ENCODE measurements around the gene PACS2. TPM values are rescaled to one million over a fixed set of nuclear protein-coding genes. Genes with fewer than 3 reads are reported as not detected.

Gene PACS2
- total and polyA plus RNA-seq, 2 of the 4 experiments (the other 2 are of a cell fraction): 15.6 to 32.2 TPM

DNA sequence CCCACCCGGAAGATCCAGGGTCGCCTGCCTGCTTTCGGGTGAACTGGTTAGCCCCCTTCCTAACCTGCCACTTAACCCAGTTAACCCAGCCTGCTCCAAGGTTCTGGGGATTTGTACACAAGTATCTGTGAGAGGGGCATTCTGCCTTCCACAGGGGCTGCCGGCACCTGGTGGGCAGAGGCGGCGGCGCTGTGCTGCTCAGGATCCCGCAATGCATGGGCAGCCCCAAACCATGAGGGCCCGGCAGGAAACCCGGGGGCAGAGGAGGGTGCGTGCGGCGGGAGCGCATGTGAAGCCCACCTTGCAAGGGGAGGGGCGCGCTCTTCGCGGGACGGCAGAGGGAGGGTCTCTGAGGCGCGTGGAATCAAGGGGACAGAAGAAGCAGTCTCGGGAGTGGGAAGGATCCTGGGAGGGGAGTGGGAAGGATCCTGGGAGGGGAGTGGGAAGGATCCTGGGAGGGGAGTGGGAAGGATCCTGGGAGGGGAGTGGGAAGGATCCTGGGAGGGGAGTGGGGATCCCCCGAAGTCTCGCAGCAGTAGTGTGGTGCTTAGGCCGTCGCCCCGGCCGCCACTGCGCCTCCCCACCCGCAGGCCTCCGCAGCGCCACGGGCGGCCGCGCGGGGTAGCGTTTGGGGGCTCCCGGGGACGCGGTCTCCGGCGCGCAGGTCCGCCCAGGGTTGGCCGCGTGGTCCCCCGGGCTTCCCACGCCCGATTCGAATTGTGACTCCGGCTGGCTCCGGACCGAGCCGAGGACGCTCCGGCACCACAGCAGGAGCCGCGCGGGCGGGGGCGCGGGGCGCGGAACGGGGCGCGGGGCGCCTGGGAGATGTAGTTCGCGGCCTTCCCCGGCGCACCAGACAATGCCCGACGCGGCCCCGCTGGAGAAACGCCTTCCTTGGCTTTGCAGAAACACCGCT lies 100.2 kb downstream of the PACS2 start:
- intact Hi-C loops (cut with micrococcal nuclease) (no loop called here), dilution Hi-C loops (cut with HindIII; ENCODE audit: low sequenced_read_pairs, unreplicated experiment) (no loop called here), in situ Hi-C loops (cut with MboI; ENCODE audit: low sequenced_read_pairs) (no loop called here)
- Histone ChIP-seq H3K4me1 (ENCODE audit: control insufficient read depth, insufficient read depth, low read length) (peaks cover 12% of the 10 kb centered on the region), H4K91ac (ENCODE audit: insufficient read depth, low read depth, low read length) (no peak overlapping the region), H3K18ac (ENCODE audit: low read depth, low read length) (no peak overlapping the region), H3K56ac (ENCODE audit: extremely low read depth, insufficient read depth, low read length) (no peak overlapping the region), H2AFZ (replicated peaks; ENCODE audit: low read length, poor library complexity) (peak overlapping the region; percentile 93), H3K9me3 (ENCODE audit: control insufficient read depth, insufficient read depth, low read length) (no peaks in the 10 kb centered on the region), H2BK15ac (ENCODE audit: low read depth, low read length) (no peak overlapping the region), H3K4ac (ENCODE audit: low read depth, low read length) (peak overlapping the region; percentile 16; the same call in 1 of the 2 replicates), H3K9me1 (ENCODE audit: insufficient read depth, low read length) (peaks cover 8% of the 10 kb centered on the region; the same call in 1 of the 2 replicates), H2BK20ac (ENCODE audit: low read depth, low read length) (no peak overlapping the region), H2BK5ac (ENCODE audit: low read depth, low read length, poor library complexity, severe bottlenecking) (no peak overlapping the region), H3K23ac (ENCODE audit: low read depth, low read length) (no peak overlapping the region), H3K27ac (ENCODE audit: insufficient read depth, low read length) (no peak overlapping the region), H3K9ac (ENCODE audit: low read depth, low read length) (peak overlapping the region; percentile 46), H3K14ac (replicated peaks; ENCODE audit: low read depth, low read length) (peak overlapping the region; percentile 55; the same call in 1 of the 2 replicates), H4K20me1 (ENCODE audit: insufficient read depth, low read length) (no peaks in the 10 kb centered on the region; the same call in 1 of the 2 replicates), H3K4me3 (ENCODE audit: insufficient read depth, low read depth, low read length) (peak overlapping the region; percentile 61), H4K8ac (ENCODE audit: low read depth in 2 of 2, low read length in 2 of 2) (peak overlapping the region; percentile 55 to 81), H3K79me1 (ENCODE audit: low read depth in 1 of 2, low read length in 2 of 2) (peaks cover 4 to 13% of the 10 kb centered on the region in 2 experiments; a peak in 3 of 4 replicates), H3K36me3 (ENCODE audit: control insufficient read depth, insufficient read depth, low read length) (no peaks in the 10 kb centered on the region), H2BK120ac (ENCODE audit: low read depth, low read length) (no peak overlapping the region), H3K27me3 (ENCODE audit: control insufficient read depth, insufficient read depth, low read length) (no peaks in the 10 kb centered on the region), H3K4me2 (ENCODE audit: low read depth, low read length) (peak overlapping the region; percentile 69), H4K5ac (ENCODE audit: low read depth, low read length) (peak overlapping the region; percentile 18; the same call in 1 of the 2 replicates), H2AK5ac (ENCODE audit: low read depth, low read length) (no peak overlapping the region), H2AK9ac (replicated peaks; ENCODE audit: low read depth, low read length, poor library complexity) (peak overlapping the region; percentile 70)
- POLR2A ChIA-PET (ENCODE audit: unreplicated experiment): no interaction called here
- ATAC-seq (ENCODE audit: low read depth) (peak; percentile 74), DNase-seq (peak; percentile 52)
- TF ChIP-seq MAFK (IDR thresholded peaks at IDR 0.05; ENCODE audit: low read depth, low read length) (no peak), FOS (IDR thresholded peaks at IDR 0.05; ENCODE audit: low read depth, low read length) (no peak), RAD21 (IDR thresholded peaks at IDR 0.05; ENCODE audit: low read length) (peak; percentile 25; the same call in 1 of the 2 replicates), MXI1 (IDR thresholded peaks at IDR 0.05; ENCODE audit: borderline replicate concordance, low read depth, low read length) (peak; percentile 38; the same call in 1 of the 2 replicates), MAZ (IDR thresholded peaks at IDR 0.05; ENCODE audit: borderline replicate concordance, low read depth, low read length) (peak; percentile 88; the same call in 1 of the 2 replicates), POLR2A (IDR thresholded peaks at IDR 0.05; ENCODE audit: low read depth, low read length) (no peak), RFX5 (IDR thresholded peaks at IDR 0.05; ENCODE audit: low read depth, low read length) (no peak), BHLHE40 (IDR thresholded peaks at IDR 0.05; ENCODE audit: low read depth, low read length) (no peak), NFE2L2 (IDR thresholded peaks at IDR 0.05; ENCODE audit: low read depth, low read length) (no peak), RCOR1 (IDR thresholded peaks at IDR 0.05; ENCODE audit: insufficient replicate concordance, low read length) (no peak), SMC3 (IDR thresholded peaks at IDR 0.05; ENCODE audit: low read depth, low read length) (no peak)
- TF ChIP-seq, protein P1, sequence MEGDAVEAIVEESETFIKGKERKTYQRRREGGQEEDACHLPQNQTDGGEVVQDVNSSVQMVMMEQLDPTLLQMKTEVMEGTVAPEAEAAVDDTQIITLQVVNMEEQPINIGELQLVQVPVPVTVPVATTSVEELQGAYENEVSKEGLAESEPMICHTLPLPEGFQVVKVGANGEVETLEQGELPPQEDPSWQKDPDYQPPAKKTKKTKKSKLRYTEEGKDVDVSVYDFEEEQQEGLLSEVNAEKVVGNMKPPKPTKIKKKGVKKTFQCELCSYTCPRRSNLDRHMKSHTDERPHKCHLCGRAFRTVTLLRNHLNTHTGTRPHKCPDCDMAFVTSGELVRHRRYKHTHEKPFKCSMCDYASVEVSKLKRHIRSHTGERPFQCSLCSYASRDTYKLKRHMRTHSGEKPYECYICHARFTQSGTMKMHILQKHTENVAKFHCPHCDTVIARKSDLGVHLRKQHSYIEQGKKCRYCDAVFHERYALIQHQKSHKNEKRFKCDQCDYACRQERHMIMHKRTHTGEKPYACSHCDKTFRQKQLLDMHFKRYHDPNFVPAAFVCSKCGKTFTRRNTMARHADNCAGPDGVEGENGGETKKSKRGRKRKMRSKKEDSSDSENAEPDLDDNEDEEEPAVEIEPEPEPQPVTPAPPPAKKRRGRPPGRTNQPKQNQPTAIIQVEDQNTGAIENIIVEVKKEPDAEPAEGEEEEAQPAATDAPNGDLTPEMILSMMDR (conservative IDR thresholded peaks at IDR 0.05; ENCODE audit: low read depth, low read length): peak; percentile 71
- 7% methylated on average over 43 of the region's 79 CpGs; no CpG with 5 or more reads in 1 of the 2 experiments for WGBS, 2 experiments (ENCODE audit: extremely low coverage in 2 of 2, insufficient read length in 1 of 2)
- CTCF ChIA-PET: no interaction called here
- BruUV-seq (replicated peaks): no TSS peak

Measured in IMR-90 (cell line).